GM18951 (cell line): ENCODE results near the gene C5orf15.
"Not testable (repeated sequence)": the region's sequence is repeated elsewhere in the genome, so short reads cannot be mapped to it uniquely, and the experiment has no call there.

Experiments used
- POLR2A ChIP-seq: IDR thresholded peaks from 4 replicates; pipeline ENCODE4 v1.6.1; 2011; ENCODE audit warnings: mild to moderate bottlenecking; ENCODE audit not compliant: insufficient read length, insufficient read depth; ENCODE audit errors: extremely low read depth
- in situ Hi-C: fragments of 300-500 bp; cut with MboI; formaldehyde crosslinking; loops from one replicate; pipeline ENCODE4 v1.12.0; 2022; ENCODE audit warnings: low sequenced_read_pairs, mixed read lengths, inconsistent platforms; ENCODE audit not compliant: unreplicated experiment

C5orf15 gene

DNA sequence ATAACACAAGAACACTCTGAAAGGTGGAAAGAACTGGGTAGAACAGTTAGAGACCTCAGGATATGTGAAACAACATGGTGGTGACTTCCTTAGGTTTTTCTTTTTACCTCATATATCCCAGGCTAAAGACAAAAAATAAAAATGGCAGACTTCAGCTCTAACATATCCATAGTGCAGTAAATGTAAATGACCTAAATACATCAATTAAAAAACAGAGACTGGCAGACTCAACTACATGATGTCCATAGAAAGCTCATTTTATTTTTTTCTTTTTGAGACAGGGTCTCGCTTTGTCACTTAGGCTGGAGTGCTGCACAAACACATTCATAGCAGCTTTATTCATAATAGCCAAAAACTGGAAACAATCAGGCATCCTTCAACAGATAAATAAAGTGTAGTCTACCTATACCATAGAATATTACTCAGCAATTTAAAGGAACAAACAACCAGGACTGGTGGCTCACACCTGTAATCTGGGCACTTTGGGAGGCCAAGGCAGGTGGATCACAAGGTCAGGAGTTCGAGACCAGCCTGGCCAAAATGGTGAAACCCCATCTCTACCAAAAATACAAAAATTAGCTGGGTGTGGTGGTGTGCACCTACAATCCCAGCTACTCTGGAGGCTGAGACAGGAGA is 4.8 kb downstream of the C5orf15 start:
- no peak for TF ChIP-seq POLR2A
- in situ Hi-C loops: no loop called here

DNA sequence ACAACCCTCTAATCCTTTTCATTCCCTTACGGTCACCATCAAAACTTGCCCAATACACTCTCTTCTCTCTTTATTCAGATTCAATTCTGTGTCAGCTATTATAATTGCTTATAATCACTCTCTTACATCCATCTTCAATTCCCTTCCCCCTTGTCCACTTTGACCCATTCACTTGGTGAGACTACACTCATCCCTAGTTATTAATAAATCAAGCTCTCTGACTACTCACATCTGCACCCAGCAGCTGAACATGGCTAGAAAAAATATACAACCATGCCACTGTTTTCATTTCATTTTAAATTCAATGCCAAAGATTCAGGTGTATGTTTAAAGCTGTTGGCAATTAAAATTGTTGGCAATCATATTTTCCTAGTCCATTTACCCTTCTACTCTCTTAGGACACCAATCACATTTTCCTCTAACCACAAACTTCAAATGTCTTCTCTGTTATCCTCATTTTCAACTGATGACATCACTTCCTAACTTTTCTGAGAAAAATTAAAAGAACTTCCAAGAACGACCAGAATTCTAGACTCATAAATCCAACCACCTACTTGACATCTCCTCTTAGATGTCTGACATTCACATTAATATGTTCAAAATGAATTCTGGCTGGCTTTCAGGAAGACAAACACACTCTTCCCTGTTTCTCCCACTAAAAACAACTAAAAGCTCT is 5.5 kb downstream of the C5orf15 start:
- in situ Hi-C loops: no loop called here
- no peak for TF ChIP-seq POLR2A

DNA sequence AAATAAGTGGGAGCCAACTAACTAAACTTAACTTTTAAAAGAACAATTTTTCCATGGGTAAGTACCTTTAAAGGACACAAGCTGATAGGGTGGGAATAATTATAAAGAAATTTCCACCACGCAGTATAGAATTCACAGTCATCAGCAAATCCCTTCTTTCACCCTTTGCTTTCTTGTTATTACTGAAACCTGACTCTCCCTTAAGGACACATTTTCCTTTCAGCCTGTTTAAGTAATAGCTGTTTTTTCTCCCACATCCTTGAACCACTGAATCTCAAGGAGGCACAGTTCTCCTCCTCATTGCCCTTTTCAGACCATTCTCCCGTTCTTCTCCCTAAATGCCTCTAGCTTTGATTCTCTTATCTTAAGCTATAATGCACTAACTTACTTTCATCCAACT is 6.3 kb downstream of the C5orf15 start:
- in situ Hi-C loops: no loop called here
- no peak for TF ChIP-seq POLR2A

DNA sequence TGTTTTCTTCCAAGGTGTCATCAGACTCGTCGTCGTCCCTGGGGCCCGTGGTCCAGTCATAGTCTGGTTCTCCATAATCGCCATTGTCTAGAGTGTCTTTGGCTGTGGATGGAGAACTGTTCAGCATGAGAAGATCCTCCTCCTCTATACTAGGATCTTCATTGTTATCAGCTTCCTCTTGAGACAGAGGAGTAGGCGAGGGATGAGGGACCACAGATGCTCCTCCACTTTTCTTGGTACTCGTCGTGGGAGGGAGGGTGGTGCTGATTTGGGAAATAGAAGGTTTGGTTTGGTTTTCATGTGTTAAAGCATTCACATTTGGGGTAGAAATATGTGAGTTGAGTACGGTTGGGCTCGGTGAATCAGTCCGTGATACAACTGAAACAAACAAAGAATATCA is 8.8 kb downstream of the C5orf15 start:
- no peak for TF ChIP-seq POLR2A
- in situ Hi-C loops: no loop called here

DNA sequence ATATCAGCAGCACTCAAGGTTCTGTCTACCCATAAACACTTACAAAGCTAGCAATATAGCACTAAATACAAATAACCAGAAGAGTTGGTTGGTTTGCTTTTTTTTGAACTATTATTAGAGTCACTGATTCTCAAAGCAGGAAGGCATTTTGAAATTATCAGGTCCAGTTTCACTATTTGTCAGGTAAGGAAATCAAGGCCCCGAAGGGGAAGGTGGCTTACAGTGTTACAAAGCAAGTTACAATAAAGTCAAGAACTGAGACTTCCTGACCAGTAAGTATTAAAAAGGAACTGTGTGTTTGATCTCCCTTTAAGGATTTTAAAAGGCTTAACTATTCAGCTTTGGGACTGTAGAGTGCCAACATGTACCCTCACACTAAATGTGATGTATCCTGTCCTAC is 10.8 kb downstream of the C5orf15 start:
- in situ Hi-C loops: no loop called here
- TF ChIP-seq POLR2A: no peak

DNA sequence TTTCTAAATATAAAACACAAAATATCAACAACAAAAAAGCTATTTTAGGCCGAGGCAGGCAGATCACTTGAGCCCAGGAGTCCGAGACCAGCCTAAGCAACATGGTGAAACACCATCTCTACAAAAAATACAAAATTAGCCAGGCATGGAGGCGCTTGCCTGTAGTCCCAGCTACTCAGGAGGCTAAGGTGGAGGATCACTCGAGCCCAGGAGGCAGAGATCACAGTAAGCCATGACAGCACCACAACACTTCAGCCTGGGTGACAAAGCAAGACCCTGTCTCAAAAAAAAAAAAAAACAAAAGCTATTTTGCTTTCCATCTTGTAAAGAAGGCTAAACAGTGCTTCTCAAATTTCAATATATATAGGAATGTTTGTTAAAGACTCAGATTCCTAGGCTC is 11.3 kb downstream of the C5orf15 start:
- in situ Hi-C loops: no loop called here
- no peak for TF ChIP-seq POLR2A

DNA sequence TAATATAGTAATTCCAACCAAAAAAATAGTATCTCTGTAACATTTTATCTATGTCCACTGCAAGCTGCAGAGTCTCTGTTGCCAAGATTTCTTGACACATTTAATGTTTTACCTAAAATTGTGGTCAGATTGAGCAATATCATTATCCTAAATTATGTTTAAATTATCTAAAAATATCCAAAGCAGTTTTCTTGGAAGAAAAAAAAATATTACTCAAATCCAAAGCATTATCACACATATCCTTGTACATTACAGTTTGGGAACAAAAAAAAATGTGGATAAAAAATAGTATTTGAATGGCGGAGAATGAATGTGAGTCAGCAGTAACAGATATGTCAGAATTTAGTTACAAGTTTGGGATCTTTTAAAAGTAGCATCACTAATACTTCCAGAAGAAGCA is 12.2 kb downstream of the C5orf15 start:
- in situ Hi-C loops: not testable (repeated sequence)

DNA sequence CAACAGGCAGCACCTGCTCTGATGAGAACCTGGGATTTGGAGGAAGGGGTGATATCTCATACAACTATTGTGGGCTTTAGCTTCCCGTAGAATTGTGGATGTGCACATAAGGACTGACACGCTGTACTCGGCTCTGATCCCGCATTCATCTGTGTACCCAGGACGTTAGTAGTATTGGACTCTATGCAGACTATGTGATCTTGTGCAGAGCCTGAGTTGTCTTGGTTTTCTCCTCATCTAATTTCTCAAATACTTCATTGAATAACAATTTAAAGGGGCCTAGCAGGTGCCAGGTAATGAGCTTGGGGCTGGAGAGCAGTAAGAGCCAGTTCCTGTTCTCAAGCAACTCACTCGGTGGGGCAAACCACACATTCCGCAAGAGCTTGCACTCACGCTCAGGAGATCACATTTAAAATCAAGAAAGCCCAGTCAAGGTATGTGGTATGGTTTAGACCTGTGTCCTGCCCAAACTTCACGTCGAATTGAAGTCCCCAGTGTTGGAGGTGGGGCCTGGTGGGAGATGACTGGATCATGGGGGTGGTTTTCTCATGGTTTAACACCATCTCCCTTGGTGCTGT is 14.8 kb downstream of the C5orf15 start:
- in situ Hi-C loops: no loop called here
- TF ChIP-seq POLR2A: no peak

DNA sequence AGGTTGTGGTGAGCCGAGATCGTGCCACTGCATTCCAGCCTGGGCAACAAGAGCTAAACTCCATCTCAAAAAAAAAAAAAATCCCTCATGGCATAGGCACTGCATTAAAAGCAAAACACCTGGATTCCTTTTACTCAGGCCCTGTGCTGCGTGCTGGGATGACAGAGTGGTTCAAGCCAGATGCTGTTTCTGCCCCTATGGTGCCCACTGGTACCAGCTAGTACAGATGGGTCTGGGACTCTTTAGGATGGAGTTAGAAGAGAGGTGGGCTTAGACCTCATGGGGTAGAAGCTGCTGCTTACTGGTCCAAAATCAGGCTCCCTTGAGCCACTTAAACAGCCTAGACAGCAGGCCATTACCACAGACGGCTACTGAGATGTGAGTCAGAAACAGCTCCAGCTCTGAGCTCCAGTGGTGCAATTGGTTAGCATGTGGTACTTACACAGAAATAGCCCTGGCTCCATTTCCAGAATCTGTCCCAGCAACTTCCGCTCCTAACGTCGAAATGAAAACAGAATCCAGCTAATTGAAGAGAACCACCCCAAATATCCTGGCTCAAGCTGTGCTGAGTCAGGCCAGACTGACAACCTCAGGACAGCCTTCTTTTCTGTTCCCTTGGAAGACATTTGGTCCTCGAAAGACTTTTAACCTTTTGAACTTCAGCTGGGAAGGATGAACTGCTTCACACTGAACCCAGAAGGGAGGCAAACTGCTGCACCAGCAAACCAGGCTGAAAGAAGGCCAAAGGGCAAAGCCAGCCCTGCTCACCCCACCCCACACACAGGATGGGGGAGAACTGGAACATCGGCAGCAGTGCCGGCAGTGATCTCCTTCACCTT is 15.5 kb downstream of the C5orf15 start:
- in situ Hi-C loops: no loop called here
- TF ChIP-seq POLR2A: no peak

DNA sequence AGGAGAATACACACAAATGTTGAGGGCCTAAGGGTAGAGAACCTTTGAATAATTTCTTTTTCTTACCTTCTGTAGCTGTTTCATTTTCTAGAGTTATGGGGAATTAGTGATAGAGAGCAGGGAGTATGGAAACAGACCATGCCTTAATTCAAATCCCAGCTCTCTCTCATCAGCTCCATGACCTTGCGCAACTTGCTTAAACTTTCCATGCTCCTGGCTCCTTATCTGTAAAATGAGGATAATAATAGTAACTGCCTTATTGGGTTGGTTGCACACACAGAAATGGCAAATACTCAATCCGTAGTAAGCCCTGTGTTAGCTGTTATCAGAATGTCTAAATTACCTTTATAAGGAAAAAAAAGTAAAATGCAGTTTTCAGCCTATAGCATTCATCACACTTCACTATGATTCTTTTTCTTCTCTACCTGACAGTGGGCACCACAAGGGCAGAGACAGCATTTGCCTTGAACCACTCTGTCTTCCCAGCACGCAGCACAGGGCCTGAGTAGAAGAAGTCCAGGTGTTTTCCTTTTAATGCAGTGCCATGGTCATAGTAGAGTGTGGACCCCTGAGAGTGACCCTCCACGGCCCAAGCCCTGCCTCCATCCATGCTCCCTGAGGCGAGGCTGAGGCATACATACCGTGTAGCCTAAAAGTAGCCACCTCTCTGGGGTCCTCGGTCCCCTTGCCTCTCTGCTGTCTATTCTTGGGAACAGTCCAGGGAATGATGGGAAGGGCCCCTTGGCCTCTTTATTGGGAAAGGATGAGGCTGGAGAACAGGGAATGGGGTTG is 17.4 kb downstream of the C5orf15 start:
- in situ Hi-C loops: no loop called here
- TF ChIP-seq POLR2A: no peak

DNA sequence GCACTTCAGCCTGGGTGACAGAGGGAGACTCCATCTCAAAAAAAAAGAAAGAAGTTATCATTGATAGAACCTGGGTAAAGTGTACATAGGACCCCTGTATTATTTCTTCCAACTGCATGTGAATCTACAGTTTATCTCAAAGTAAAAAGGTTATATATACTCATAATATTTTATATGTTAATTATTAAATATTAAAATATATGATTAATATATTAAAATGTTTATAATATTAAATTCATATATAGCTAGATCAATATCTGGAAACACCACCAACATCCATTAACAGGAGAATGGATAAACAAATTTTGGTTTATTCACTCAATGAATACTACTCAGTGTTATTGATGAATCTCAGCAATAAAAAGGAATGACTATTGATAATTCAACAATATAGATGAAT is 19.7 kb downstream of the C5orf15 start:
- in situ Hi-C loops: loop anchor here (25.0 kb wide), 1 partner anchor 836 kb away; no protein-coding TSS in a partner anchor
- TF ChIP-seq POLR2A: no peak

DNA sequence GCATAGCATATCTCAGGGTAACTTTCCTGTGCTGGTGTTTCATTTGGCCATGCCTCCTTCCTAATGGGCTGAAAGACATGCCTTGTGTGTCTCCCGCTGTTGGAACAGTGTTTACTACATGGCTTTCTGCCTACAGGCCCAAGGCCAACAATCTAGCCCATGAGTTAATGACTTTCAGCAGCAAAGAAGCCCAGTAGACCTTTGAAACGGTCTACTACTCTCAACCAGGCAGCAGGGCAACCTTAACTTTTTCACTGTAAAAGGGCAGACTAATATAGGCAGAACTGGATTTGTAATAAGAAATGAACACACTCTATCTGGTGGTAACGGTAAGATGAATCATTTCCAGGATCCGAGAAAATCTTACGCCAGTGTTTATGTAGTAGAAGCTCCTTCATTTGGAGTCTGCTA is 21.0 kb downstream of the C5orf15 start:
- in situ Hi-C loops: loop anchor here (25.0 kb wide), 1 partner anchor 835 kb away; no protein-coding TSS in a partner anchor
- TF ChIP-seq POLR2A: no peak

DNA sequence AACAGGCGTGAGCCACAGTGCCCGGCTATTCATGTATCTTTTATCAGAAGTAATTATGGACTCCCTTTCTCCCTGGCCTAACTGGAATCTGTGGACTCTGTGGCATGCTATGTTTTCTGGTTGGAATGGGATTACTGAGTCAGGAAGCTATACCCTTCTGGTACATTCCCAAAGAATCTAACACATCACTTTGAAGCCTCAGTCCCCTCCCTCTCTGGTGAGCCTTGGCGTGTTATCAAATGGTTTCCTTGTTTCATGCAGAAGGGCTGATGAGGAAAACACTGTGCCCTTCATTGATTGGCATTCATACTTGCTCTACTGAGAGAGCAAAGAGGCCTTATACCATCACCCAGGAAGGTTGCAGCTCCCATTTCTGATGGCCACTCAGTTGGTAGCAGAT is 22.9 kb downstream of the C5orf15 start:
- TF ChIP-seq POLR2A: no peak
- in situ Hi-C loops: loop anchor here (25.0 kb wide), 1 partner anchor 833 kb away; no protein-coding TSS in a partner anchor
